Measurements from ENCODE around the gene AGAP5. TPM values are rescaled to one million over a fixed set of nuclear protein-coding genes. Genes with fewer than 3 reads are reported as not detected.

AGAP5 gene
- total RNA-seq, 1 experiment from 2014 or later = 6.6 TPM

GRCh38 chr10:73743905-73744663 is 46.2 kb upstream of the AGAP5 start, which contains the start of gene SEC24C:
Gene SEC24C, plus strand, starts transcription at chr10:73744372. Its CDS starts 2,461 bp downstream, at chr10:73746833.
- TF ChIP-seq SIN3A (IDR thresholded peaks at IDR 0.05; ENCODE audit: borderline replicate concordance, insufficient read depth, low read depth, low read length) (peak; percentile 82; the same call in 1 of the 2 replicates), TCF7L2 (IDR thresholded peaks at IDR 0.05; ENCODE audit: low read depth, low read length) (peak; percentile 99), POLR2AphosphoS5 (IDR thresholded peaks at IDR 0.05; ENCODE audit: low read depth, low read length) (peak; percentile 87), REST (IDR thresholded peaks at IDR 0.05; ENCODE audit: insufficient read depth in 1 of 2, low read depth in 2 of 2, low read length in 1 of 2) (no peak; a peak in 1 of 4 replicates)
- TF ChIP-seq, protein P1, sequence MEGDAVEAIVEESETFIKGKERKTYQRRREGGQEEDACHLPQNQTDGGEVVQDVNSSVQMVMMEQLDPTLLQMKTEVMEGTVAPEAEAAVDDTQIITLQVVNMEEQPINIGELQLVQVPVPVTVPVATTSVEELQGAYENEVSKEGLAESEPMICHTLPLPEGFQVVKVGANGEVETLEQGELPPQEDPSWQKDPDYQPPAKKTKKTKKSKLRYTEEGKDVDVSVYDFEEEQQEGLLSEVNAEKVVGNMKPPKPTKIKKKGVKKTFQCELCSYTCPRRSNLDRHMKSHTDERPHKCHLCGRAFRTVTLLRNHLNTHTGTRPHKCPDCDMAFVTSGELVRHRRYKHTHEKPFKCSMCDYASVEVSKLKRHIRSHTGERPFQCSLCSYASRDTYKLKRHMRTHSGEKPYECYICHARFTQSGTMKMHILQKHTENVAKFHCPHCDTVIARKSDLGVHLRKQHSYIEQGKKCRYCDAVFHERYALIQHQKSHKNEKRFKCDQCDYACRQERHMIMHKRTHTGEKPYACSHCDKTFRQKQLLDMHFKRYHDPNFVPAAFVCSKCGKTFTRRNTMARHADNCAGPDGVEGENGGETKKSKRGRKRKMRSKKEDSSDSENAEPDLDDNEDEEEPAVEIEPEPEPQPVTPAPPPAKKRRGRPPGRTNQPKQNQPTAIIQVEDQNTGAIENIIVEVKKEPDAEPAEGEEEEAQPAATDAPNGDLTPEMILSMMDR (IDR thresholded peaks at IDR 0.05) = no peak
- ATAC-seq (peak; percentile 98), DNase-seq (ENCODE audit: low read depth, low spot score) (peak; percentile 92)
- Histone ChIP-seq H3K4me1 (ENCODE audit: control insufficient read depth, insufficient read depth, low read length) (peaks cover 23% of the 10 kb centered on the region), H3K27ac (ENCODE audit: low read length) (peak within 1 kb of the TSS; percentile 100), H3K27me3 (ENCODE audit: control insufficient read depth, insufficient read depth, low read length) (no peaks in the 10 kb centered on the region), H3K9me3 (ENCODE audit: control insufficient read depth, insufficient read depth, low read depth, low read length) (no peaks in the 10 kb centered on the region), H3K36me3 (ENCODE audit: control insufficient read depth, insufficient read depth, low read length) (peaks cover 8% of the 10 kb centered on the region), H3K4me3 (ENCODE audit: low read depth in 2 of 2, low read length in 2 of 2) (peak within 1 kb of the TSS; percentile 91 to 97)
- POLR2A ChIA-PET = interaction anchor here (0.6 to 1.1 kb wide), 4 partner anchors 10 to 325 kb away, joined by 3 read pairs; no protein-coding TSS in a partner anchor
- intact Hi-C loops (cut with micrococcal nuclease; ENCODE audit: unreplicated experiment) (no loop called here), in situ Hi-C loops (cut with HindIII; ENCODE audit: low pct_unique_long_range_greater_than_20kb, low sequenced_read_pairs) (no loop called here)
- CTCF ChIA-PET = interaction anchor here (0.7 kb wide), 1 partner anchor 26 kb away, joined by 3 read pairs; no protein-coding TSS in a partner anchor
- no TSS peak for BruUV-seq (replicated peaks)

- ATAC-seq (no peak; the same call in 1 of the 2 replicates), DNase-seq (ENCODE audit: low read depth, low spot score) (no peak)
- Histone ChIP-seq H3K4me1 (ENCODE audit: control insufficient read depth, insufficient read depth, low read length) (peaks cover 23% of the 10 kb centered on the region), H3K4me3 (ENCODE audit: low read depth in 2 of 2, low read length in 2 of 2) (peak overlapping the region; percentile 91 to 97), H3K36me3 (ENCODE audit: control insufficient read depth, insufficient read depth, low read length) (peaks cover 8% of the 10 kb centered on the region; the same call in 1 of the 2 replicates), H3K27ac (ENCODE audit: low read length) (peak overlapping the region; percentile 100), H3K27me3 (ENCODE audit: control insufficient read depth, insufficient read depth, low read length) (no peaks in the 10 kb centered on the region), H3K9me3 (ENCODE audit: control insufficient read depth, insufficient read depth, low read depth, low read length) (no peaks in the 10 kb centered on the region)
- BruUV-seq (replicated peaks) = TSS peak; percentile 100
- 0 out of 4 replicates have a peak, but pooled peaks of 1 of the 2 experiments have one; percentile 8 for TF ChIP-seq REST (IDR thresholded peaks at IDR 0.05; ENCODE audit: insufficient read depth in 1 of 2, low read depth in 2 of 2, low read length in 1 of 2)
- TF ChIP-seq, protein P1 (IDR thresholded peaks at IDR 0.05) = no peak
- ChIA-PET POLR2A (interaction anchor here (0.6 to 1.1 kb wide), 3 partner anchors 12 to 324 kb away, joined by 3 read pairs; no protein-coding TSS in a partner anchor), CTCF (no interaction called here)
- in situ Hi-C loops (cut with HindIII; ENCODE audit: low pct_unique_long_range_greater_than_20kb, low sequenced_read_pairs) (no loop called here), intact Hi-C loops (cut with micrococcal nuclease; ENCODE audit: unreplicated experiment) (no loop called here)
Measured at GRCh38 chr10:73743327-73743904, 45.5 kb upstream of the AGAP5 start.

Data from Panc1 (cell line).